MCF 10A (cell line): ENCODE measurements around the gene TMEM39B. TPM values are rescaled to one million over a fixed set of nuclear protein-coding genes. Genes with fewer than 3 reads are reported as not detected.

Experiments
- BruUV-seq: library from RNA; stranded (reverse); fragments of 400-500 nt; replicated peaks from 2 replicates; lab custom pipeline; 2021; lab: Mats Ljungman, UMichigan
- CTCF ChIA-PET: fragments of 300-600 bp; sonication (Branson Sonifier 250); formaldehyde crosslinking; extraction: SDS; loops from one replicate; lab custom pipeline; 2021; ENCODE audit warnings: antibody characterized with exemption, inconsistent platforms; lab: Yijun Ruan, JAX
- POLR2A ChIA-PET: fragments of 300-600, 350-650 bp; sonication (Branson Sonifier 250); formaldehyde crosslinking; extraction: SDS; loops from one replicate; lab custom pipeline; 2020; ENCODE audit warnings: antibody characterized with exemption, inconsistent platforms; lab: Yijun Ruan, JAX
- DNase-seq: peaks from one replicate; pipeline ENCODE4 v3.0.0-alpha.2; 2018; ENCODE audit not compliant: unreplicated experiment
- H3K27ac Mint-ChIP-seq: one replicate; pipeline ENCODE4 v1.8.0; 2022; ENCODE audit warnings: mild to moderate bottlenecking, low read depth, mixed read lengths; ENCODE audit not compliant: unreplicated experiment
- H3K27me3 Mint-ChIP-seq: one replicate; pipeline ENCODE4 v1.8.0; 2022; ENCODE audit warnings: mixed read lengths; ENCODE audit not compliant: insufficient read depth, unreplicated experiment
- H3K36me3 Mint-ChIP-seq: one replicate; pipeline ENCODE4 v1.8.0; 2022; ENCODE audit warnings: mild to moderate bottlenecking, moderate library complexity, mixed read lengths; ENCODE audit not compliant: insufficient read depth, unreplicated experiment
- H3K4me1 Mint-ChIP-seq: one replicate; pipeline ENCODE4 v1.8.0; 2022; ENCODE audit warnings: mixed read lengths; ENCODE audit not compliant: insufficient read depth, unreplicated experiment
- H3K4me3 Mint-ChIP-seq: one replicate; pipeline ENCODE4 v1.8.0; 2022; ENCODE audit warnings: mild to moderate bottlenecking, moderate library complexity, mixed read lengths; ENCODE audit not compliant: unreplicated experiment
- H3K9me3 Mint-ChIP-seq: one replicate; pipeline ENCODE4 v1.8.0; 2022; ENCODE audit warnings: mixed read lengths; ENCODE audit not compliant: unreplicated experiment
- intact Hi-C: fragments of 100-400 bp; cut with micrococcal nuclease; formaldehyde crosslinking; loops from 2 replicates; pipeline ENCODE4 v1.14.1; 2022
- total RNA-seq: library from RNA; stranded (reverse); gene quantifications from 2 replicates; pipeline ENCODE4 v1.2.3, GENCODE V29; 2022
- TF ChIP-seq, protein P1 (sequence below): fragments of 200-600 bp; IDR thresholded peaks from one replicate; pipeline ENCODE4 v1.8.0; 2022; ENCODE audit warnings: antibody characterized with exemption, mild to moderate bottlenecking; ENCODE audit not compliant: unreplicated experiment

The TMEM39B gene
- total RNA-seq, 1 experiment from 2014 or later, result 22.3 TPM

- intact Hi-C loops, result no loop called here
- peaks cover 26% of the 10 kb centered on the region for H3K36me3 Mint-ChIP-seq
- no peak for DNase-seq
- no peaks in the 10 kb centered on the region for H3K27me3 Mint-ChIP-seq
- ChIA-PET POLR2A (interaction anchor here (1.6 to 1.8 kb wide), 2 partner anchors 9 to 27 kb away, joined by 4 to 6 read pairs; partner anchors contain the start of gene TMEM39B), CTCF (interaction anchor here (1.2 kb wide), 1 partner anchor 18 kb away, joined by 3 read pairs; no protein-coding TSS in a partner anchor)
- TF ChIP-seq, protein P1, sequence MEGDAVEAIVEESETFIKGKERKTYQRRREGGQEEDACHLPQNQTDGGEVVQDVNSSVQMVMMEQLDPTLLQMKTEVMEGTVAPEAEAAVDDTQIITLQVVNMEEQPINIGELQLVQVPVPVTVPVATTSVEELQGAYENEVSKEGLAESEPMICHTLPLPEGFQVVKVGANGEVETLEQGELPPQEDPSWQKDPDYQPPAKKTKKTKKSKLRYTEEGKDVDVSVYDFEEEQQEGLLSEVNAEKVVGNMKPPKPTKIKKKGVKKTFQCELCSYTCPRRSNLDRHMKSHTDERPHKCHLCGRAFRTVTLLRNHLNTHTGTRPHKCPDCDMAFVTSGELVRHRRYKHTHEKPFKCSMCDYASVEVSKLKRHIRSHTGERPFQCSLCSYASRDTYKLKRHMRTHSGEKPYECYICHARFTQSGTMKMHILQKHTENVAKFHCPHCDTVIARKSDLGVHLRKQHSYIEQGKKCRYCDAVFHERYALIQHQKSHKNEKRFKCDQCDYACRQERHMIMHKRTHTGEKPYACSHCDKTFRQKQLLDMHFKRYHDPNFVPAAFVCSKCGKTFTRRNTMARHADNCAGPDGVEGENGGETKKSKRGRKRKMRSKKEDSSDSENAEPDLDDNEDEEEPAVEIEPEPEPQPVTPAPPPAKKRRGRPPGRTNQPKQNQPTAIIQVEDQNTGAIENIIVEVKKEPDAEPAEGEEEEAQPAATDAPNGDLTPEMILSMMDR, result no peak
- no peak overlapping the region for H3K4me3 Mint-ChIP-seq
- no peaks in the 10 kb centered on the region for H3K9me3 Mint-ChIP-seq
- no TSS peak for BruUV-seq
- no peak overlapping the region for H3K27ac Mint-ChIP-seq
- H3K4me1 Mint-ChIP-seq, result peaks cover 12% of the 10 kb centered on the region
Observed at GRCh38 chr1:32100359-32100758, 27.6 kb downstream of the TMEM39B start.

DNA sequence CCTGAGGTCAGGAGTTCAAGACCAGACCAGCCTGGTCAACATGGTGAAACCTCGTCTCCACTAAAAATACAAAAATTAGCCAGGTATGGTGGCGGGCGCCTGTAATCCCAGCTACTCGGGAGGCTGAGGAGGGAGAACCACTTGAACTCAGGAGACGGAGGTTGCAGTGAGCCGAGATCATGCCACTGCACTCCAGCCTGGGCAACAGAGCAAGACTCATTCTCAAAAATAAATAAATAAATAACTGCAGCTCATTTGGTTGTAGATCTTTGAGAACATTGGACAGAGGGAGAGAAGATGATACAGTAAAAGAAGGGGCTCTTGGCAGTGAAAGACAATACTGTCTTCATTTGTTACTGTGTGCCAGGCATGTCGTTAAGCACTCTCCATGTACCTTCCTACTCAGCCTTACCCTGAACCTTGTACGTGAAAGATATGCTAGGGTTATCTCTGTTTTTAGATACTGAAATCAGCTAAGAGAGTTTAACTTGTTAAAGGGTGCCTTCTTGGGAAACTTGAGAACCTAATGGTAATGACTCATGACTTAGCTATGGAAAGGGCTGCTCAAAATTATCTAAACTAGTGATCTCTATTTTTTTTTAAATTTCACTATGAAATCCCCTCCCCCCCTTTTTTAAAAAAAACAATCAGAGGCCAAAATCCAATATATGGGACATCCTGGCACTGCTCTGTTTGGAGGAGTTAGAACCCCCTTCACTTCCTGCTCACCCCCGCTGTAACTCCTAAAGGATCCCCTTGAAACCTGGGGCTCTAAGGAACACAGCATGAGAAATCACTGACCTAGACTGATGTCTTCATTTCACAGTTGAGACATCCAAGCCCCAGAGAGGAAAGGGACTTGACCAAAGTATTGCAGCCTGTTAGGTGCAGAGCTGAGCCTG is 28.3 kb downstream of the TMEM39B start:
- ChIA-PET POLR2A (interaction anchor here (0.8 to 1.8 kb wide), 4 partner anchors 10 to 35 kb away, joined by 4 to 6 read pairs (median 4); partner anchors contain the start of gene TMEM39B), CTCF (interaction anchor here (0.6 to 1.2 kb wide), 2 partner anchors 19 to 183 kb away, joined by 3 read pairs; no protein-coding TSS in a partner anchor)
- no peaks in the 10 kb centered on the region for H3K9me3 Mint-ChIP-seq
- H3K36me3 Mint-ChIP-seq, result peaks cover 25% of the 10 kb centered on the region
- intact Hi-C loops, result no loop called here
- peak overlapping the region; percentile 63 for H3K27ac Mint-ChIP-seq
- H3K4me1 Mint-ChIP-seq, result peaks cover 12% of the 10 kb centered on the region
- TF ChIP-seq, protein P1, result no peak
- H3K27me3 Mint-ChIP-seq, result no peaks in the 10 kb centered on the region
- no TSS peak for BruUV-seq
- DNase-seq, result peak; percentile 51
- H3K4me3 Mint-ChIP-seq, result no peak overlapping the region

- Mint-ChIP-seq H3K9me3 (no peaks in the 10 kb centered on the region), H3K36me3 (peaks cover 11% of the 10 kb centered on the region), H3K4me3 (no peak overlapping the region), H3K27ac (no peak overlapping the region), H3K27me3 (no peaks in the 10 kb centered on the region), H3K4me1 (peaks cover 12% of the 10 kb centered on the region)
- TF ChIP-seq, protein P1, result no peak
- ChIA-PET POLR2A (no interaction called here), CTCF (no interaction called here)
- intact Hi-C loops, result no loop called here
- no peak for DNase-seq
- no TSS peak for BruUV-seq
Observed at GRCh38 chr1:32104127-32104526, 31.4 kb downstream of the TMEM39B start.

DNA sequence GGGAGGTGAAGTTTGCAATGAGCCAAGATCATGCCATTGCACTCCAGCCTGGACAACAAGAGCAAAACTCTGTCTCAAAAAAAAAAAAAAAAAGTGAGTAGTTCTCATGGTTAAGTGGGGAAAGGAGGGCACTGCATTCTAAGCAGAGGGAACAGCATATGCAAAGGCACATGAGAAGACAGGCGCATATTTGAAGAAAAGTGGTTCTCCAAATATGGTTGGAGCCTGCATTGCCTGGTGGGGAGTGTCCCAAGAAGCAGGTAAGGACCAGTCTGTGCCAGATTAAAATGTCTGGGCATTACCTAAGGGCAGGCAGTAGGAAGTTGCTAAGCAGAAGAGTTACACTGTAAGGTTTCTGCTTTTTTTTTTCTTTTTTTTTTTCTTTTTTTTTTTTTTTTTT is 32.6 kb downstream of the TMEM39B start:
- no TSS peak for BruUV-seq
- CTCF ChIA-PET, result no interaction called here
- H3K27me3 Mint-ChIP-seq, result no peaks in the 10 kb centered on the region
- H3K4me3 Mint-ChIP-seq, result no peak overlapping the region
- H3K4me1 Mint-ChIP-seq, result peaks cover 12% of the 10 kb centered on the region
- TF ChIP-seq, protein P1, result no peak
- intact Hi-C loops, result no loop called here
- POLR2A ChIA-PET, result no interaction called here
- no peaks in the 10 kb centered on the region for H3K9me3 Mint-ChIP-seq
- no peak for DNase-seq
- H3K36me3 Mint-ChIP-seq, result peaks cover 16% of the 10 kb centered on the region
- no peak overlapping the region for H3K27ac Mint-ChIP-seq
